ENCODE measurements around the gene CRYBA1.
A peak's percentile ranks its signal among the peaks of the same experiment; 100 is the strongest.

DNA sequence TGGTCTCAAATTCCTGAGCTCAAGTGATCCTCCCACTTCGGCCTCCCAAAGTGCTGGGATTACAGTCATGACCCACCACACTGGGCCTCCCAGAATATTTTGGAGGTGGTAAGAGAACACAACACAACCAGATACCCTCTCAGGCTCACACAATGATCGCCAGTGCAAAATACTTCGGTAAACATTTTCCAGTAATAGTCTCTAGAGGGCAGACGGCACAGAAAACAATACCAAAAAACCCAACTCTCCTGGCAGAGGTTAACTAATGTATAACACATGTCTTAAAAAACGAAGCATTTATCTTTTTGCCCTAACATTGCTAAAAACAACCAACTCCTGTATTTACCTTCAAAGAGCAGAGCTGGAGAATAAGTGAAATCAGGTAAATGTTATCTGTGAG is 36.8 kb downstream of the CRYBA1 start:
- TF ChIP-seq, protein P1, sequence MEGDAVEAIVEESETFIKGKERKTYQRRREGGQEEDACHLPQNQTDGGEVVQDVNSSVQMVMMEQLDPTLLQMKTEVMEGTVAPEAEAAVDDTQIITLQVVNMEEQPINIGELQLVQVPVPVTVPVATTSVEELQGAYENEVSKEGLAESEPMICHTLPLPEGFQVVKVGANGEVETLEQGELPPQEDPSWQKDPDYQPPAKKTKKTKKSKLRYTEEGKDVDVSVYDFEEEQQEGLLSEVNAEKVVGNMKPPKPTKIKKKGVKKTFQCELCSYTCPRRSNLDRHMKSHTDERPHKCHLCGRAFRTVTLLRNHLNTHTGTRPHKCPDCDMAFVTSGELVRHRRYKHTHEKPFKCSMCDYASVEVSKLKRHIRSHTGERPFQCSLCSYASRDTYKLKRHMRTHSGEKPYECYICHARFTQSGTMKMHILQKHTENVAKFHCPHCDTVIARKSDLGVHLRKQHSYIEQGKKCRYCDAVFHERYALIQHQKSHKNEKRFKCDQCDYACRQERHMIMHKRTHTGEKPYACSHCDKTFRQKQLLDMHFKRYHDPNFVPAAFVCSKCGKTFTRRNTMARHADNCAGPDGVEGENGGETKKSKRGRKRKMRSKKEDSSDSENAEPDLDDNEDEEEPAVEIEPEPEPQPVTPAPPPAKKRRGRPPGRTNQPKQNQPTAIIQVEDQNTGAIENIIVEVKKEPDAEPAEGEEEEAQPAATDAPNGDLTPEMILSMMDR (IDR thresholded peaks at IDR 0.05; ENCODE audit: low read depth, low read length): peak; percentile 8; the same call in 1 of the 2 replicates
- no peak for TF ChIP-seq EZH2phosphoT487 (IDR thresholded peaks at IDR 0.05; ENCODE audit: low read depth)

Data from OCI-LY3 (cell line).